ENCODE results near the gene ID1.
A peak's percentile ranks its signal among the peaks of the same experiment; 100 is the strongest.
"Not testable (repeated sequence)": the region's sequence is repeated elsewhere in the genome, so short reads cannot be mapped to it uniquely, and the experiment has no call there.

Gene ID1

DNA sequence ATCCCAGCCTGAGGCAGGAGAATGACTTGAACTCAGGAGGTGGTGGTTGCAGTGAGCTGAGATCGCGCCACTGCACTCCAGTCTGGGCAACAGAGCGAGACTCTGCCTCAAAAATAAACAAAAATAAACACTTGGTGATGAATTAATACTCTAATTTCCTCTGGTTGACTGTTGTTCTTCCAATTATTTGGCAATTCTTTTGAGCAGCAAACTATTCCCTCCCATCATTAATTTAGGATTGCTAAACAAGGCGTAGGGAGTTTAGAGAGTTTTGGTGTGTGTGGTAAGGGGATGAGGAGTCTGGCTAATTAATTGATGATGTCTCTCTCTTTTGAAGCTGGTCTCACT lies 2.7 kb upstream of the ID1 start:
- DNase-seq (ENCODE audit: low spot score), result no peak

DNA sequence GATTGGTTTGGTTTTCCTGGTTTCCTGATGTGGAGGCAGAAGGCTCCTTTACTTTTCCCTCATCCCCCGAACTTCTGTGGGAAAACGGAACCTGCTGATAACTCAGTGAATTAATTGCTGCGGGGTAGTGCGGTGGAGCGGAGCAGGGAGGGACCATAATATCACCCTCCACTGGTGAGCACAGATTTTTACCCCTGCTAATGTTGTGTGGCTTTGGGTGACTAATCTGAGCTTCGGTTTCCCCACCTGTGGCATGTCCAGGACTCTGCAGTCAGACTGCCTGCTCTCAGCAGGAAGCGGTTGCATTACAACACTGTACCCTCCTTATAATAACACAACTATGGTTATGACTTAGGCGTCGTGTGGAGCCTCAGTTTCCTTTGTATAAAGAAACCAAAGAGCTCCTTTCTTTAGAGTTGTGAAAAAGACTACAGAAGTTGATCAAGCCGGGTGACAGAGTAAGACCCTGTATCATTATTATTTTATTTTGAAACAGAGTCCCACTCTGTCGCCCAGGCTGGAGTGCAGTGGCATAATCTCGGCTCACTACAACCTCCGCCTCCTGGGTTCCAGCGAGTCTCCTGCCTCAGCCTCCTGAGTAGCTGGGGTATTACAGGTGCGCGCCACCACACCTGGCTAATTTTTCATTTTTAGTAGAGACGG lies 2.2 kb upstream of the ID1 start:
- no peak for DNase-seq (ENCODE audit: low spot score)

DNA sequence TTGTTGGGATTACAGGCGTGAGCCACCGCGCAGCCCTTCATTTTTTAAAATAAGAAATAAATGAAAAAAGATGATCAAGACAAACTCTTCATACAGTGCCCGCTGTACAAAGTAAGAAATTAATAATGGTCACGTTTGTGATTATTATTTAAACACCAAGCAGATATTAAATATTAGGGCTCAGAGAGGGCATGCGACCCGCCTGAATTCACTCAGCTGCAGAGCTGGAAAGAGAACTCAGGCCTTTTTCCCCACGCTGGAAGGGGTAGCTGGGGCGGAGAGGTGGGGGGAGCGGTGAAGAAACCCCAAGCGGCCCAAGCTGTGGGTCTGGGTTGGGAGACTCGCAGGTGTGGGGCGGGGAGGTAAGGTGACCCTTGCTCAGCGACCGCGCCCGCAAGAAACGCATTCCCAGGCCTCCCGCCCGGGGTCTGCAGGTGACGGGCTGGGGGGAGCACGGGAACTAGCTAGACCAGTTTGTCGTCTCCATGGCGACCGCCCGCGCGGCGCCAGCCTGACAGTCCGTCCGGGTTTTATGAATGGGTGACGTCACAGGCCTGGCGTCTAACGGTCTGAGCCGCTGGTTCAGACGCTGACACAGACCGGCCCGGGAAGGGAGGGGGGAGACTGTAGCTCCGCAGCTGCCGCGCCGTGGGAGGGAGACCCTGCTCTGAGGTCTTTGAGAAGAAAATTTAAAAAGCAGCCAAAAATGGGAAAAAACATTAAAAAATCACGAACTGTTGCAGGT lies 1.1 kb upstream of the ID1 start:
- peak; percentile 91 for DNase-seq (ENCODE audit: low spot score)

DNA sequence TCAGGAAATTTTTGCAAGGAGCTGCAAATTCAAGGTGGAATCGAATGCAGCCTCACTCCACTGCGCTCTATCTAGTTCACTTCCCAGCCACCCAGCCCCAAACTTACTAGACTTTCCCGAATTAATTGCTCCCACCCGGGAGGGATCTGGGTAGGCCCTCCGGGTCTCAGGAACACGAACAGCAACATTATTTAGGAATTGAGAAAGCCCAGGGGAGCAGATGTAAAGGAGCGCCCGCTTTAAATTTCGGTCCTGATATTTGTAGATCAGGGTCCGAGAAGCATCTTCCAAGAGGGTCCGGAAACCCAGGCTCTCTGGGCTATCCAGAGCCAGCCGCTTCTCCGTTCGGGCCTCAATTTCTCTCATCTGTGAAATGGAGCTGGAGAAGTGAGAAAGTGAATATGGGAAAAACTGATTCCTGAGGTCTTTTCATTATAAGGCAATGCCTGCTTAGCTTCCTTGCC lies 490 bp upstream of the ID1 start:
- no peak for DNase-seq (ENCODE audit: low spot score)

DNA sequence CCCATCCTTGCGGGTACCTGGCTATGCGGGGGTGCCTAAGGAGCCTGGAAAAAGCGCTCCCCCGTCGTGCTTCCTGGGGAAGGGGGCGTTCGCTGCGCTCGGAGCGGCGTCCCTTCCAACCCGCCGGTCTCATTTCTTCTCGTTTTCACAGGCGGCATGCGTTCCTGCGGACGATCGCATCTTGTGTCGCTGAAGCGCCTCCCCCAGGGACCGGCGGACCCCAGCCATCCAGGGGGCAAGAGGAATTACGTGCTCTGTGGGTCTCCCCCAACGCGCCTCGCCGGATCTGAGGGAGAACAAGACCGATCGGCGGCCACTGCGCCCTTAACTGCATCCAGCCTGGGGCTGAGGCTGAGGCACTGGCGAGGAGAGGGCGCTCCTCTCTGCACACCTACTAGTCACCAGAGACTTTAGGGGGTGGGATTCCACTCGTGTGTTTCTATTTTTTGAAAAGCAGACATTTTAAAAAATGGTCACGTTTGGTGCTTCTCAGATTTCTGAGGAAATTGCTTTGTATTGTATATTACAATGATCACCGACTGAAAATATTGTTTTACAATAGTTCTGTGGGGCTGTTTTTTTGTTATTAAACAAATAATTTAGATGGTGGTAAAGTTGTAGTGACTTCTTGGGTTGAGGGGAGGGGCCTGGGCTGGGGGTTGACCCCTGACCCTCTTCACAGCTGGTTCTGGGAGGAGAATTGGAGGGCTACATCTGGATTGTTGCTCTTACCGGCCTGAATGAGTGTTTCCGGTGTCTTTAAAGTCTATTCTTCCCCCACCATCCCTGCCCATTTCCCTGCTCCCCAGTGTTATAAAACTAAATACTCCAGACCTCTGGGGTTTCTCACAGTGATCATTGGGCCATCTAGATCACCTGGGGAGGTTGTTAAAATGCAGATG lies 1.1 kb downstream of the ID1 start:
- DNase-seq (ENCODE audit: low spot score), result no peak

DNA sequence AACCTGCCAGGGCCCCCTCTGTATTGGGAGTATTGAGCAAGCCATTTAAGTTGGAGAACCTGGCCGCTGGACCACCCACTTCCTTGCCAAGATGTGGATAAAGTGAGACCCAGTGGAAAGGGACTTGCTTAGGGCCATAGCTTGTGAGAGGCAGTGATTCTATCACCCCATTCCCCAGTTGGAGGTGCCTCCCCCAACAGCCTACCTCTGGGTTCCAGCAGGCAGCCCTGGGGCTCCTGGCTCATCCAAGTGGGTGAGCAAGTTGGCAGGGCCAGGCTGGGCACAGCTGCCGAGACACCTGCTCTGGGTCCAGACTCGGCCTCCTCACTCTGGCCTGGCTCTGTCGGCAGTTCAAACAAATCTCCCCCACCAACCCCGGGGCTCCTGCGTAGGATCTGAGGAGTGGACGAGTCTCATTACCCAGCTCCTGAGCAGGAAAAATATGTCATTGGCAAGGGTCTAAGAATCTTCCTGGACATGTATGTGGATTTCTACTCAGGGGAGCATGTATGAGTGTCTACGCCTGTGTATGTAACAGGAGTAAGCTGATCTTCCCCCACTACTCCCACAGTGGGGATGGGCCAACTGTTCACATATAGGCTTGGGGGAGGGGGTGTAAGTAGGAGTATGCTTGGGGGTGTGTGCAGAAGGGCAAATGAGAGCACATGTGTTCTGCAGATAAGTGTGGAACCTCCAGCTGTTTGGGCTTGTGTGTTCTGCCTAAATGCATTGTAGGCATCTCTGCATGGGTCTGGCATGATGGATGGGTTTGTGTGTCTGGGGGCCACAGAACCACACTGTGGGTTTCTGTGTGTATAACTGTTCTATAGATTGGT lies 1.9 kb downstream of the ID1 start:
- peak; percentile 70 for DNase-seq (ENCODE audit: low spot score)

DNA sequence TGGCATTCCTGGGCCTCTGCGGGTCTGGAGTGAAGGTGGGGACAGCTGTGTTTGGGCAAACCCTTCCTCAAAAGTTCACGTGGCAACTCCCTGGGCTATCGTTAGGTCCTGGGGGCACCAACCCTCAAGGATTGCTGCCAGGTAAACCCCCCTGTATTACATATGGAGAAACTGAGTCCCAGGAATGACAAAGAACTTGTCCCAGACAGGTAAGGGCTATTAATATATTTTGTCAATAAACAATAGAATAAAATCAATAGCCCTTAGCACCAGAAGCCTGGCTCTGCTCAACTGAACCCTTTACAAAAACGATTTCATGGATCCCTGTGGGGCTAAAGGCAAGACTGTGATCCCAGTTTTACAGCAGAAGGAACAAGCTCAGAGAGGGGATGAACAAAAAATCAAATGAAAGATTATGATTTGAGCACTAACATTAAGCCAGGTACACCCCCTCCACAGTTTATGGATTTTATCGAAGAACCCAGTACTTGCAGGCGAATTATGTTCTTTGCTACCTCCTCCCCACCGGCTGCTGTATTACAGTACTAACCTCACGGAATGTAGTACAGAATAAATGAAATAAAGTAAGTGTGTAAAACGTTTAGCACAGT lies 2.7 kb downstream of the ID1 start:
- DNase-seq (ENCODE audit: low spot score), result no peak

DNA sequence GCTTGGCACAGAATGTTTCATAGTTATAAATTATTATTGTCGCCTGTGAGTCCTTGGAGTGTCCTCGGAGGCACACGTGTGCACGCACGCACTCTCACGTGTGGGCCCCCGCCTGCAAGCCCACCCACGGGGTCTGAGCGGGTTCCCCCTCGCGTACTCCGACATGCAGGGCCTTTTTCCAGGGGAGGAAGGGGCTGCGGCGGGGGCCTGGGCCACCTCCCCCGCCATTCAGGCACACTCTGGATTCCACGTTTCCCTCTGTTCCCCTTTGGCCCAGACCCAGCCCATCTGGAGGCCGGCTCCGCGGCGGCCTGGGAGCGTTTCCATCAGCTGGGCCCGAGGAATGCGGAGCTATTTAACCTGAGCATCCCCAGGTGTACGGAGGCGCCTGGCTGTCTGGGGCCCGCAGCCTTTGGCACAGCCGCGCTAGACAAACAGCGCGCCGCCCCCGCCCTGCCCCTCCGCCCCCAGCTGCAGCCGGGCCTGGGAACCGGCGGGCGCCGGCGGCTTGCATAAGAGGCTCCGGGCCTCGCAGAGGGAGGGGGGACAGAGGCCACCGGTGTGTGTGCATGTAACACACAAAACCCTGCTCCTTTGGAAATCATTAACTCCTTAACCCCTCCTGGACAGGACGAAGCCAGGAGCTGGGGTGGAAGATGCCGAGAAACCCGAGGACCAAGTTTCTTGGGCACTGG lies 3.3 kb downstream of the ID1 start:
- peak; percentile 76 for DNase-seq (ENCODE audit: low spot score)

DNA sequence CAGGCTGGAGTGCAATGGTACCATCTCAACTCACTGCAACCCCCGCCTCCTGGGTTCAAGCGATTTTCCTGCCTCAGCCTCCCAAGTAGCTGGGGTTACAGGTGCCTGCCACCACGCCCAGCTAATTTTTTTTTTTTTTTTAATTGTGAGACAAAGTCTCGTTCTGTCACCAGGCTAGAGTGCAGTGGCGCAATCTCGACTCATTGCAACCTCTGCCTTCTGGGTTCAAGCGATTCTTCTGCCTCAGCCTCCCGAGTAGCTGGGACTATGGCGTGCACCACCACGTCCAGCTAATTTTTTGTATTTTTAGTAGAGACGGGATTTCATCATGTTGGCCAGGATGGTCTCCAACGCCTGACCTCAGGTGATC lies 7.2 kb downstream of the ID1 start:
- DNase-seq (ENCODE audit: low spot score), result not testable (repeated sequence)

DNA sequence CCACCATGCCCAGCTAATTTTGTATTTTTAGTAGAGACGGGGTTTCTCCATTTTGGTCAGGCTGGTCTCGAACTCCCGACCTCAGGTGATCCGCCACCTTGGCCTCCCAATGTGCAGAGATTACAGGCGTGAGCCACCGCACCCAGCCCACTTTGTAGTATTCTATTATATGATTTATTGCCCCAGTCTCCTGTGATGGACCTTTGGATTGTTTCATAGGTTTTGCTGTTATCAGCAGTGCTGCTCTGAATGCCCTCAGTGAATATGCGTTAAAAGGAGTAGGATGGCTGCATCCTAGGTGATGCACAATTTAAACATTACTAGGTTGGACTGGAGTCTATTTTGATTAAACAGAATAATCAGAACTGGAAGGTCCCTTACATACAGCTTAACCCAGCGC lies 10.3 kb downstream of the ID1 start:
- DNase-seq (ENCODE audit: low spot score), result no peak

DNA sequence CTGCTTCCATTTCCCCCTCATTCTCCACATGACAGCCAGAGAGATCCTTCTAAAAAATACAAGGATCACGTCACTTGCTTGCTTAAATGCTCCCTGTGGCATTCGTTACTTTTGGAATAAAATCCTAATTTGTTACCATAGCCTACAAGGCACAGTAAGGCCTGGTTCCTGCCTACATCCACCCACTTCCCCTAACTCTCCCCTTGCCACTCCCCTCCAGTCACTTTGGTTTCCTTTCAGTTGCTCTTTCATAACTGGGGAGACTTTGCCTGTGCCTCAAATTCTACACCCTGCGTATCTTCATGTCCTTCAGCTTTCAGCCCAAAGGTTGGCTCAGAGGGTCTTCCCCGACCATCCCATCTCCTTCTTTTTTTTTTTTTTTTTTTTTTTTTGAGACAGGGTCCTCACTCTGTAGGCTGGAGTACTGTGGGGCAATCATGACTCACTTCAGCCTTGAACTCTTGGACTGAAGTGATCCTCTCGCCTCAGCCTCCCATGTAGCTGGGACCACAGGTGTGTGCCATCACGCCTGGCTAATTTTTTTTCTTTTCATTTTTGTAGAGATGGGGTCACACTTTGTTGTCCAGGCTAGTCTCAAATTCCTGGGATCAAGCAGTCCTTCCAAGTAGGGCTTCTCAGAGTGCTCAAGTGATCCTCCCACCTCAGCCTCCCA lies 12.5 kb downstream of the ID1 start:
- DNase-seq (ENCODE audit: low spot score), result no peak

DNA sequence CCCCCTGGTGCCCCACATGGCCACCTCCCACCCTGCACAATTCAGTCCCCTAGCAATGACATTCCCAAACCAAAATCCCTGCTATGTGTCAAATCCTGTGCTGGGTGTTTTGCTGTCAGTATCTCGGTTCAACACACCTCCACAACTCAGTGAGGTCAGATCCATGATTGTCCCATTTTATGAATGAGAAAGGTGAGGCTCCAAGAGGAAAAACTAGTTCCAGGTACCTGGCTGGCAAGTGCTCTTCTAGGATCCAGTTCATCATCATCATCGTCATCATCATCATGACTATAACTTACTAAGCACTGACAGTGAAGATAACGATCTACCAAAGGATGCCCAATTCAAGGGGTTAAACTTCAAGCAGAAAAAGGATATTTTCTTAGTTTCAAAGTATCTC lies 15.2 kb downstream of the ID1 start:
- no peak for DNase-seq (ENCODE audit: low spot score)

DNA sequence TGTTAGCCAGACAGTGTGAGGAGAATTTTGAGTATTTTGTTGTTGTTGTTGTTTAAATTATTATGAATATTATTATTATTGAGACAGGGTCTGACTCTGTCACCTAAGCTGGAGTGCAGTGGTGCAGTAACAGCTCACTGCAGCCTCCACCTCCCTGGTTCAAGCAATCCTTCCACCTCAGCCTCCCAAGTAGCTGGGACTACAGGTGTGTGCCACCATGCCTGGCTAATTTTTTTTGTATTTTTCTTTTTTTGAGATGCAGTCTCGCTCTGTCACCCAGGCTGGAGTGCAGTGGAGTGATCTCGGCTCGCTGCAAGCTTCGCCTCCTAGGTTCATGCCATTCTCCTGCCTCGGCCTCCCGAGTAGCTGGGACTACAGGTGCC lies 18.0 kb downstream of the ID1 start:
- not testable (repeated sequence) for DNase-seq (ENCODE audit: low spot score)

DNA sequence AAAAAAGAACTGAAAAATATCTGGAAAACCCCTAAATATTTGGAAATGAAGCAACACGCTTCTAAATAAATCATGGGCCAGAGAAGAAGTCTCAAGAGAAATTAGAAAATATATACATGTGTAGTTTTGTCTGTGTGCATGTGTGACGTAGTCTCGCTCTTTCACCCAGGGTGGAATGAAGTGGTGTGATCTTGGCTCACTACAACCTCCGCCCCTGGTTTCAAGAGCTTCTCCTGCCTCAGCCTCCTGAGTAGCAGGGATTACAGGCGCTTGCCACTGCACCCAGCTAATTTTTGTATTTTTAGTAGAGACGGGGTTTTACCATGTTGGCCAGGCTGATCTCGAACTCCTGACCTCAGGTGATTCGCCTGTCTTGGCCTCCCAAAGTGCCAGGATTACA lies 21.4 kb downstream of the ID1 start:
- not testable (repeated sequence) for DNase-seq (ENCODE audit: low spot score)

DNA sequence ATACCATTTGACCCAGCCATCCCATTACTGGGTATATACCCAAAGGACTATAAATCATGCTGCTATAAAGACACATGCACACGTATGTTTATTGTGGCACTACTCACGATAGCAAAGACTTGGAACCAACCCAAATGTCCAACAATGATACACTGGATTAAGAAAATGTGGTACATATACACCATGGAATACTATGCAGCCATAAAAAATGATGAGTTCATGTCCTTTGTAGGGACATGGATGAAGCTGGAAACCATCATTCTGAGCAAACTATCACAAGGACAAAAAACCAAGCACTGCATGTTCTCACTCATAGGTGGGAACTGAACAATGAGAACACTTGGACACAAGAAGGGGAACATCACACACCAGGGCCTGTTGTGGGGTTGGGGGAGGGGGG lies 23.0 kb downstream of the ID1 start:
- not testable (repeated sequence) for DNase-seq (ENCODE audit: low spot score)

DNA sequence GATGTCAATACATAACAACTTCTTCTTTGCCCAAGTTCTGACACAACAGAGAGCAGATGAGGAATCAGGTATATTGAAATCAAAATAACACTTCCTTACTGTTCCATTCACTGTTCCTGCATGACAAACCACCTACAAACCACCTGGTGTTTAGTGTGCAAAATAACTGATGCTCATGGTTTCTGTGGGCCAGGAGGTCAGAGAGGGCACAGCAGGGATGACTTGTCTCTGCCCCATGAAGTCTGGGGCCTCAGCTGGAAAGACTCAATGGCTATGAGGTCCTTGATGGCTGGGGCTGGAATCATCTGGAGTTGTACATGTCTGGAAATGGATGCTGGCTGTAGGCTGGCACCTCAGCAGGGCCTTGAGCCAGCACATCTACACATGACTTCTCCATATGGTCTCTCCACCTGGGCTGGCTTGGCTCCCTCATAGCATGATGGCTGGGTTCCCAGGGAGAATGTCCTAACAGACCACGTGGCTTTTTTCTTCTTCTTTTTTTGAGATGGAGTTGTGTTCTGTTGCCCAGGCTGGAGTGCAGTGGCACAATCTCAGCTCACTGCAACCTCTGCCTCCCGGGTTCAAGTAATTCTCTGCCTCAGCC lies 25.2 kb downstream of the ID1 start:
- DNase-seq (ENCODE audit: low spot score), result no peak

DNA sequence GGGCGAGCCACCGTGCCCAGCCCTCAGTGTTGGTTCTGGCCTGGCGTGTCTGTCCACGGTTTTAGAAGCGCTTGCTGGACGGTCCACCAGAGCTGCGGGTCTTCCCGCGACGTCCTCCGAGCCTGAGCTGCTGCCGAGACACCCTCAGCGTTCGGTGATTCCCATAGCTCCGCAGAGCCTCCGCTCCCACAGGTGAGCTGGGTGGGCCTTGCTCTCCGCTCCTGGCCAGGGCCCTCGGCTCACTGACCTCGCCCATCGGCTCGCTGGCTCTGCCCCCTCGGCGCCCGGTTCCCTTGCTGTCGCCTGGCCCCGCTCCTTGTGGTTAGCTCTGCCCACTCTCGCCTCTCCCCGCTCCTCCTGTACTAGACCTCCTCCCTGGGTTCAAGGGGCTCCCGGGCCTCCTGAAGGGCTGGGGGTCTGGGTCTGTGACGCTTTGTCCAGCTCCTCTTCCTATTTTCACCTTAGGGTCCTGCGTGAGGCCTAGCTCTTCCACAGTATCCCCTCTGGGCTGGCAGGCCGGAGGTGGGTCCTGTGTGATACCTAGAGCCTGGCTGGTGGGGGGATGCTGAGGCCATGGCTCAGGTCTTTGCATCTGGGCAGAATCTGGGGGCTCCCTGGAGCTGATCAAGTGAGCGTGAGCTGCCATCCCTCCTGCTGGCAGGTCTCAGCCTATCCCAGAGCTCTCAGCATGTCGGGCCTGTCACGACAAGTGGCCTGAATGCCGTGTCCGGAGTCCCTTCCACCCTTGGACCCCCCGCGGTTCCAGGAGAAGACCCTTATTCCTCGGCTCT lies 27.7 kb downstream of the ID1 start:
- no peak for DNase-seq (ENCODE audit: low spot score)

DNA sequence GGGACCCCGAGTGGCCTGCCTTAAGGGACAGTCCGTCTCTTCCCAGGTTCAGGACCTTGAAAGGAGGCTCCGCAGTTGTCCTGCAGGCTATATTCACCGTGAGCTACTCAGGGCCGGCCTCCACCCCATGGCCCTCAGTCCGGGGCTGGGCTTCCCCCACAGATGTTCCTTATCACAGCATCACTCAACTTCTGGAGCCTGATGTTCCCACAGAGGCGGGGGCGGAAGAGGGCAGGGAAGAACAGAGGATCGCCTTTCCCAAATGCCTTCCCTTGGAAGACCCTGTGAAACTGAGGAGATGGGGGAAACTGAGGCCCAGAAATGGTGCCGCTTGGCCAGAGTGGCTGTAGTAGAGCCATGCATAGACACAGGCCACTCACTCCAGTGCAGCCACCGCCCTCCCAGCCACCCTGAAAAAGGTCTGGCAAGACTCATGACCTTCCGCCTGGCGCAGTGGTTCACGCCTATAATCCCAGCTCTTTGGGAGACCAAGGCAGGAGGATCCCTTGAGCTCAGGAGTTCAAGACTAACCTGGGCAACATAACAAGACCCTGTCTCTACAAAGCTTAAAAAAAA lies 28.3 kb downstream of the ID1 start:
- DNase-seq (ENCODE audit: low spot score), result peak; percentile 80

DNA sequence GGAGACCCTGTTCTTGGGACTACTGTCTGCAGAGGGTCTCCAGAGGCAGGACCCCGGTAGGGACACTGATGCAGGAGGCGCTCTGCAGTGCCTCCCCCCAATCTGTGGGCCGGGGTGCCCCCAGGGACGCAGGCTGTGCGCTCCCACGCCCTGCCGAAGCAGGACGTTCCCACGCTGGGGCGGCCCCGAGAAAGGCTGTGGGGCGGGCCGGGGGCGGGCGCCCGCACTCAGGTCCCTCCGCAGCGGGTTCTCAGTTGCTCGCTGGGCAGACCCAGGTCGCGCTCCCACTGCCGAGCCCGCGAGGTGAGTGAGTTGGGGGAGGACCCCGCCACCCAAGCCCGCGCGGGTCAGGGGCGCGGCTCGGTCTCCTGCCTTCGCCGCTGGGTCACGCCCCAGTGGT lies 32.6 kb downstream of the ID1 start, which contains the start of gene COX4I2:
Gene COX4I2 (plus strand): TSS at position 253 of the 400 bp plus-strand sequence. CDS start 1,106 bp downstream, outside the sequence.
- DNase-seq (ENCODE audit: low spot score), result no peak
